ENCODE measurements around the gene ITCH.
"Not testable (repeated sequence)": the region's sequence is repeated elsewhere in the genome, so short reads cannot be mapped to it uniquely, and the experiment has no call there.

The ITCH gene

GRCh38 chr20:34421766-34422466 lies 58.8 kb downstream of the ITCH start:
- DNase-seq, result no peak

- DNase-seq, result not testable (repeated sequence)
Observed at GRCh38 chr20:34425032-34425690, 62.1 kb downstream of the ITCH start.

- no peak for DNase-seq
Observed at GRCh38 chr20:34426026-34426425, 63.0 kb downstream of the ITCH start.

- DNase-seq, result no peak
Observed at GRCh38 chr20:34427331-34427730, 64.3 kb downstream of the ITCH start.

GRCh38 chr20:34427784-34428183 lies 64.7 kb downstream of the ITCH start:
- no peak for DNase-seq

- no peak for DNase-seq
Observed at GRCh38 chr20:34431168-34431567, 68.1 kb downstream of the ITCH start.

- not testable (repeated sequence) for DNase-seq
Observed at GRCh38 chr20:34432663-34433062, 69.6 kb downstream of the ITCH start.

GRCh38 chr20:34433391-34433790 lies 70.3 kb downstream of the ITCH start:
- DNase-seq, result no peak

- DNase-seq, result no peak
Observed at GRCh38 chr20:34435589-34435988, 72.5 kb downstream of the ITCH start.

- DNase-seq, result no peak
Observed at GRCh38 chr20:34437330-34437986, 74.4 kb downstream of the ITCH start.

GRCh38 chr20:34439168-34439567 lies 76.1 kb downstream of the ITCH start:
- DNase-seq, result no peak

GRCh38 chr20:34441423-34441822 lies 78.3 kb downstream of the ITCH start:
- DNase-seq, result not testable (repeated sequence)

GRCh38 chr20:34443546-34443945 lies 80.5 kb downstream of the ITCH start:
- no peak for DNase-seq

- DNase-seq, result no peak
Observed at GRCh38 chr20:34445177-34446065, 82.3 kb downstream of the ITCH start.

- no peak for DNase-seq
Observed at GRCh38 chr20:34448517-34448916, 85.4 kb downstream of the ITCH start.

- no peak for DNase-seq
Observed at GRCh38 chr20:34449674-34450592, 86.9 kb downstream of the ITCH start.

- no peak for DNase-seq
Observed at GRCh38 chr20:34452281-34452982, 89.4 kb downstream of the ITCH start.

GRCh38 chr20:34458631-34459030 lies 95.6 kb downstream of the ITCH start:
- DNase-seq, result no peak

GRCh38 chr20:34459209-34459897 lies 96.3 kb downstream of the ITCH start:
- DNase-seq, result no peak

GRCh38 chr20:34461779-34462087 lies 98.7 kb downstream of the ITCH start:
- DNase-seq, result no peak

- no peak for DNase-seq
Observed at GRCh38 chr20:34468951-34469350, 105.9 kb downstream of the ITCH start.
